Measurements from ENCODE around the gene TRIO. TPM values are rescaled to one million over a fixed set of nuclear protein-coding genes. Genes with fewer than 3 reads are reported as not detected.

The TRIO gene
- polyA plus RNA-seq, 3 donors: 1.7 to 45.8 (median 2.1) TPM

- intact Hi-C loops (cut with micrococcal nuclease): no loop called here
- no peak overlapping the region for H3K4me3 Mint-ChIP-seq
- H3K4me3 ChIP-seq (replicated peaks in 1 of 3; ENCODE audit: low read depth in 2 of 3, low read length in 3 of 3): no peak overlapping the region
- H3K9ac ChIP-seq (ENCODE audit: insufficient read depth, low read length, poor library complexity, severe bottlenecking): no peak overlapping the region
- peaks cover 77 to 84% of the 10 kb centered on the region in 2 donors for H3K36me3 Mint-ChIP-seq
- WGBS (ENCODE audit: insufficient coverage): 100% methylated on average over 5 of the region's 22 CpGs
- DNase-seq: no peak
- no peaks in the 10 kb centered on the region for H3K4me1 Mint-ChIP-seq
- H3K9me3 Mint-ChIP-seq: peaks cover 0 to 5% (median 0%) of the 10 kb centered on the region in 7 donors
- no peak overlapping the region for H3K27ac Mint-ChIP-seq
- no peaks in the 10 kb centered on the region for H3K4me1 ChIP-seq (ENCODE audit: control insufficient read depth in 1 of 2, insufficient read depth in 2 of 2, low read length in 2 of 2)
- TF ChIP-seq CTCF (IDR thresholded peaks at IDR 0.05): no peak
- no peaks in the 10 kb centered on the region for H3K79me2 ChIP-seq (ENCODE audit: insufficient read depth, low read length)
- H2AFZ ChIP-seq (ENCODE audit: insufficient read depth, low read depth, low read length, poor library complexity, severe bottlenecking): no peak overlapping the region
- no peaks in the 10 kb centered on the region for H3K9me3 ChIP-seq (replicated peaks in 1 of 2; ENCODE audit: control insufficient read depth in 1 of 2, insufficient read depth in 1 of 2, low read length in 2 of 2)
- H4K20me1 ChIP-seq (ENCODE audit: insufficient read depth, low read length): no peaks in the 10 kb centered on the region
- peaks cover 0 to 1% (median 0%) of the 10 kb centered on the region in 3 donors for H3K27me3 Mint-ChIP-seq (ENCODE audit: low read depth in 3 of 3)
- H3K27ac ChIP-seq (ENCODE audit: low read depth in 1 of 2, low read length in 2 of 2): no peak overlapping the region
- H3K4me2 ChIP-seq (replicated peaks; ENCODE audit: extremely low read depth, low read length, poor library complexity, severe bottlenecking): no peak overlapping the region
- H3K36me3 ChIP-seq (replicated peaks in 1 of 2; ENCODE audit: control insufficient read depth in 1 of 2, insufficient read depth in 2 of 2, low read length in 2 of 2): peaks cover 69 to 86% of the 10 kb centered on the region in 2 donors
- no peaks in the 10 kb centered on the region for H3K27me3 ChIP-seq (ENCODE audit: control insufficient read depth in 2 of 2, insufficient read depth in 2 of 2, low read length in 2 of 2)
These were observed 262.8 kb downstream of the TRIO start for GRCh38 chr5:14405706-14406553.

- H3K27me3 Mint-ChIP-seq (ENCODE audit: low read depth in 3 of 3): peaks cover 0 to 1% (median 0%) of the 10 kb centered on the region in 3 donors
These were observed 263.4 kb downstream of the TRIO start for GRCh38 chr5:14406554-14406849.

More at GRCh38 chr5:14406554-14406849, 263.4 kb downstream of the TRIO start:
- no peak overlapping the region for H3K27ac Mint-ChIP-seq
- intact Hi-C loops (cut with micrococcal nuclease): no loop called here
- peaks cover 0 to 5% (median 0%) of the 10 kb centered on the region in 7 donors for H3K9me3 Mint-ChIP-seq
- peaks cover 77 to 84% of the 10 kb centered on the region in 2 donors for H3K36me3 Mint-ChIP-seq
- no peak overlapping the region for H3K4me3 ChIP-seq (replicated peaks in 1 of 3; ENCODE audit: low read depth in 2 of 3, low read length in 3 of 3)
- H3K4me1 ChIP-seq (ENCODE audit: control insufficient read depth in 1 of 2, insufficient read depth in 2 of 2, low read length in 2 of 2): no peaks in the 10 kb centered on the region
- H3K27ac ChIP-seq (ENCODE audit: low read depth in 1 of 2, low read length in 2 of 2): no peak overlapping the region
- 96% methylated on average over 10 of the region's 12 CpGs for WGBS (ENCODE audit: insufficient coverage)
- no peak overlapping the region for H3K4me2 ChIP-seq (replicated peaks; ENCODE audit: extremely low read depth, low read length, poor library complexity, severe bottlenecking)
- no peak overlapping the region for H2AFZ ChIP-seq (ENCODE audit: insufficient read depth, low read depth, low read length, poor library complexity, severe bottlenecking)
- no peak for TF ChIP-seq CTCF (IDR thresholded peaks at IDR 0.05)
- no peaks in the 10 kb centered on the region for H3K4me1 Mint-ChIP-seq
- H3K9ac ChIP-seq (ENCODE audit: insufficient read depth, low read length, poor library complexity, severe bottlenecking): no peak overlapping the region
- no peaks in the 10 kb centered on the region for H3K79me2 ChIP-seq (ENCODE audit: insufficient read depth, low read length)
- DNase-seq: no peak
- H3K27me3 ChIP-seq (ENCODE audit: control insufficient read depth in 2 of 2, insufficient read depth in 2 of 2, low read length in 2 of 2): no peaks in the 10 kb centered on the region
- no peak overlapping the region for H3K4me3 Mint-ChIP-seq
- peaks cover 67 to 86% of the 10 kb centered on the region in 2 donors for H3K36me3 ChIP-seq (replicated peaks in 1 of 2; ENCODE audit: control insufficient read depth in 1 of 2, insufficient read depth in 2 of 2, low read length in 2 of 2)
- no peaks in the 10 kb centered on the region for H4K20me1 ChIP-seq (ENCODE audit: insufficient read depth, low read length)
- H3K9me3 ChIP-seq (replicated peaks in 1 of 2; ENCODE audit: control insufficient read depth in 1 of 2, insufficient read depth in 1 of 2, low read length in 2 of 2): no peaks in the 10 kb centered on the region

Data from CD14-positive monocyte (primary cell).